ENCODE results near the gene CACUL1. TPM values are rescaled to one million over a fixed set of nuclear protein-coding genes. Genes with fewer than 3 reads are reported as not detected.

Gene CACUL1
- total RNA-seq, 1 donor from 2014 or later, result 52.4 TPM

- Mint-ChIP-seq H3K27ac (ENCODE audit: unreplicated experiment) (no peak overlapping the region), H3K27me3 (ENCODE audit: low read depth, unreplicated experiment) (peaks cover 4% of the 10 kb centered on the region), H3K4me1 (ENCODE audit: low read depth, unreplicated experiment) (no peaks in the 10 kb centered on the region), H3K9me3 (ENCODE audit: unreplicated experiment) (peaks cover 11% of the 10 kb centered on the region), H3K36me3 (ENCODE audit: low read depth, unreplicated experiment) (no peaks in the 10 kb centered on the region), H3K4me3 (ENCODE audit: unreplicated experiment) (no peak overlapping the region)
- TF ChIP-seq CTCF (IDR thresholded peaks at IDR 0.05; ENCODE audit: insufficient read depth, low read depth, low read length) (no peak), EZH2 (IDR thresholded peaks at IDR 0.05; ENCODE audit: insufficient read depth, low read length) (no peak)
- DNase-seq (ENCODE audit: low read depth), result no peak
- Histone ChIP-seq H3K9ac (ENCODE audit: low read length) (no peak overlapping the region), H3K4me1 (ENCODE audit: insufficient read depth, low read length) (no peaks in the 10 kb centered on the region), H3K27ac (ENCODE audit: low read depth, low read length) (no peak overlapping the region), H2AFZ (ENCODE audit: low read depth, low read length) (no peak overlapping the region), H4K20me1 (ENCODE audit: insufficient read depth, low read length) (no peaks in the 10 kb centered on the region), H3K4me2 (ENCODE audit: low read length) (no peak overlapping the region), H3K36me3 (ENCODE audit: insufficient read depth, low read length) (no peaks in the 10 kb centered on the region), H3K79me2 (ENCODE audit: insufficient read depth, low read length) (no peaks in the 10 kb centered on the region), H3K4me3 (ENCODE audit: insufficient read depth, low read depth, low read length) (no peak overlapping the region), H3K9me3 (ENCODE audit: insufficient read depth, low read depth, low read length) (no peaks in the 10 kb centered on the region), H3K27me3 (ENCODE audit: insufficient read depth, low read length) (no peaks in the 10 kb centered on the region)
- no peak for FAIRE-seq
Observed at GRCh38 chr10:118769898-118770600, 15.3 kb upstream of the CACUL1 start.

- H3K4me3 ChIP-seq (ENCODE audit: insufficient read depth, low read depth, low read length), result no peak overlapping the region
- H3K4me1 ChIP-seq (ENCODE audit: insufficient read depth, low read length), result no peaks in the 10 kb centered on the region
- DNase-seq (ENCODE audit: low read depth) (no peak), FAIRE-seq (no peak)
- no peaks in the 10 kb centered on the region for H4K20me1 ChIP-seq (ENCODE audit: insufficient read depth, low read length)
- H3K27ac ChIP-seq (ENCODE audit: low read depth, low read length), result no peak overlapping the region
- H3K9ac ChIP-seq (ENCODE audit: low read length), result no peak overlapping the region
- TF ChIP-seq CTCF (IDR thresholded peaks at IDR 0.05; ENCODE audit: insufficient read depth, low read depth, low read length) (no peak), EZH2 (IDR thresholded peaks at IDR 0.05; ENCODE audit: insufficient read depth, low read length) (no peak)
- Mint-ChIP-seq H3K36me3 (ENCODE audit: low read depth, unreplicated experiment) (no peaks in the 10 kb centered on the region), H3K4me1 (ENCODE audit: low read depth, unreplicated experiment) (no peaks in the 10 kb centered on the region), H3K27ac (ENCODE audit: unreplicated experiment) (no peak overlapping the region), H3K27me3 (ENCODE audit: low read depth, unreplicated experiment) (peaks cover 15% of the 10 kb centered on the region), H3K4me3 (ENCODE audit: unreplicated experiment) (no peak overlapping the region), H3K9me3 (ENCODE audit: unreplicated experiment) (peaks cover 6% of the 10 kb centered on the region)
- H3K79me2 ChIP-seq (ENCODE audit: insufficient read depth, low read length), result no peaks in the 10 kb centered on the region
- no peak overlapping the region for H2AFZ ChIP-seq (ENCODE audit: low read depth, low read length)
- no peaks in the 10 kb centered on the region for H3K27me3 ChIP-seq (ENCODE audit: insufficient read depth, low read length)
- no peaks in the 10 kb centered on the region for H3K9me3 ChIP-seq (ENCODE audit: insufficient read depth, low read depth, low read length)
- H3K36me3 ChIP-seq (ENCODE audit: insufficient read depth, low read length), result no peaks in the 10 kb centered on the region
- H3K4me2 ChIP-seq (ENCODE audit: low read length), result no peak overlapping the region
Observed at GRCh38 chr10:118768041-118768919, 13.5 kb upstream of the CACUL1 start.

Data from astrocyte (in vitro differentiated cells and primary cell).